Subcutaneous abdominal adipose tissue (tissue), 5 donors: Measurements from ENCODE around the gene PNMA8B.

Source experiments
- H3K27ac ChIP-seq: one replicate; pipeline ENCODE4 v1.7.0; 2013; ENCODE audit warnings: low read depth, mild to moderate bottlenecking, inconsistent platforms, low read length, moderate library complexity
- H3K27me3 ChIP-seq, 5 donors: one replicate each; pipeline ENCODE4 v1.7.0; 2013; ENCODE audit warnings: low read length in 5 of 5, inconsistent platforms in 1 of 5; ENCODE audit not compliant: control insufficient read depth in 5 of 5, insufficient read depth in 4 of 5
- H3K36me3 ChIP-seq, 5 donors: one replicate each; pipeline ENCODE4 v1.7.0; 2013; ENCODE audit warnings: low read length in 5 of 5; ENCODE audit not compliant: control insufficient read depth in 5 of 5, insufficient read depth in 5 of 5
- H3K4me1 ChIP-seq, 5 donors: one replicate each; pipeline ENCODE4 v1.7.0; 2013; ENCODE audit warnings: low read length in 5 of 5, mild to moderate bottlenecking in 3 of 5, moderate library complexity in 1 of 5; ENCODE audit not compliant: control insufficient read depth in 5 of 5, insufficient read depth in 5 of 5
- H3K4me3 ChIP-seq, 5 donors: one replicate each; pipeline ENCODE4 v1.7.0; 2013; ENCODE audit warnings: low read length in 5 of 5, low read depth in 1 of 5
- H3K9ac ChIP-seq, 5 donors: one replicate each; pipeline ENCODE4 v1.7.0; 2013; ENCODE audit warnings: low read length in 5 of 5, mild to moderate bottlenecking in 4 of 5, moderate library complexity in 3 of 5
- H3K9me3 ChIP-seq, 5 donors: one replicate each; pipeline ENCODE4 v1.7.0; 2013; ENCODE audit warnings: low read length in 5 of 5; ENCODE audit not compliant: control insufficient read depth in 5 of 5
- donor health status: healthy.
- donor health status: healthy.
- donor health status: healthy.
- donor health status: healthy.
- donor health status: healthy.

Gene PNMA8B

GRCh38 chr19:46478356-46478986 lies 17.2 kb downstream of the PNMA8B start:
- peaks cover 0 to 11% (median 5%) of the 10 kb centered on the region in 5 donors for H3K27me3 ChIP-seq
- no peak overlapping the region for H3K4me3 ChIP-seq
- H3K27ac ChIP-seq = no peak overlapping the region
- peaks cover 0 to 21% (median 0%) of the 10 kb centered on the region in 5 donors for H3K4me1 ChIP-seq
- H3K36me3 ChIP-seq = no peaks in the 10 kb centered on the region
- H3K9me3 ChIP-seq = no peaks in the 10 kb centered on the region
- H3K9ac ChIP-seq = no peak overlapping the region

- no peak overlapping the region for H3K27ac ChIP-seq
- H3K36me3 ChIP-seq = no peaks in the 10 kb centered on the region
- peaks cover 0 to 7% (median 5%) of the 10 kb centered on the region in 5 donors for H3K27me3 ChIP-seq
- H3K4me3 ChIP-seq = no peak overlapping the region
- H3K9me3 ChIP-seq = no peaks in the 10 kb centered on the region
- H3K4me1 ChIP-seq = peaks cover 2 to 24% (median 11%) of the 10 kb centered on the region in 5 donors
- no peak overlapping the region for H3K9ac ChIP-seq
Observed at GRCh38 chr19:46475986-46476385, 19.7 kb downstream of the PNMA8B start.

- Histone ChIP-seq H3K27me3 (peaks cover 0 to 9% (median 3%) of the 10 kb centered on the region in 5 donors), H3K36me3 (no peaks in the 10 kb centered on the region), H3K4me1 (peaks cover 2 to 20% (median 14%) of the 10 kb centered on the region in 5 donors)
Observed at GRCh38 chr19:46474211-46474610, 21.5 kb downstream of the PNMA8B start.

GRCh38 chr19:46472592-46472991 lies 23.1 kb downstream of the PNMA8B start:
- Histone ChIP-seq H3K9me3 (no peaks in the 10 kb centered on the region), H3K9ac (no peak overlapping the region)

More at GRCh38 chr19:46474211-46474610, 21.5 kb downstream of the PNMA8B start:
- H3K4me3 ChIP-seq = no peak overlapping the region
- H3K27ac ChIP-seq = no peak overlapping the region
- no peaks in the 10 kb centered on the region for H3K9me3 ChIP-seq
- H3K9ac ChIP-seq = no peak overlapping the region

GRCh38 chr19:46471811-46472543 lies 23.7 kb downstream of the PNMA8B start:
- Histone ChIP-seq H3K4me1 (peaks cover 2 to 20% (median 14%) of the 10 kb centered on the region in 5 donors), H3K4me3 (peak overlapping the region; percentile 22 to 62 (median 48)), H3K27ac (no peak overlapping the region), H3K27me3 (peaks cover 0 to 9% (median 3%) of the 10 kb centered on the region in 5 donors), H3K36me3 (no peaks in the 10 kb centered on the region), H3K9me3 (no peaks in the 10 kb centered on the region), H3K9ac (peak overlapping the region in 2 of 5 donors; percentile 4 to 65)

More at GRCh38 chr19:46472592-46472991, 23.1 kb downstream of the PNMA8B start:
- Histone ChIP-seq H3K27ac (no peak overlapping the region), H3K4me1 (peaks cover 2 to 20% (median 14%) of the 10 kb centered on the region in 5 donors), H3K36me3 (no peaks in the 10 kb centered on the region), H3K27me3 (peaks cover 0 to 9% (median 3%) of the 10 kb centered on the region in 5 donors), H3K4me3 (no peak overlapping the region)

GRCh38 chr19:46471116-46471733 lies 24.4 kb downstream of the PNMA8B start, which contains the start of gene PNMA8A:
Gene PNMA8A (minus strand): TSS chr19:46471563. CDS start chr19:46471035, 528 bp downstream.
- Histone ChIP-seq H3K9ac (peak within 1 kb of the TSS in 3 of 5 donors; percentile 4 to 65 (median 6)), H3K4me3 (peak within 1 kb of the TSS; percentile 22 to 62 (median 48)), H3K36me3 (no peaks in the 10 kb centered on the region), H3K9me3 (no peaks in the 10 kb centered on the region), H3K27ac (no peak within 1 kb of the TSS), H3K4me1 (peaks cover 2 to 21% (median 18%) of the 10 kb centered on the region in 5 donors), H3K27me3 (peaks cover 0 to 9% (median 3%) of the 10 kb centered on the region in 5 donors)

GRCh38 chr19:46470376-46470775 lies 25.3 kb downstream of the PNMA8B start:
- H3K27me3 ChIP-seq = peaks cover 0 to 9% (median 3%) of the 10 kb centered on the region in 5 donors
- no peaks in the 10 kb centered on the region for H3K36me3 ChIP-seq
- no peak overlapping the region for H3K4me3 ChIP-seq
- H3K9ac ChIP-seq = no peak overlapping the region
- H3K27ac ChIP-seq = no peak overlapping the region
- H3K9me3 ChIP-seq = no peaks in the 10 kb centered on the region
- H3K4me1 ChIP-seq = peaks cover 2 to 21% (median 18%) of the 10 kb centered on the region in 5 donors

GRCh38 chr19:46469541-46470185 lies 26.0 kb downstream of the PNMA8B start:
- Histone ChIP-seq H3K9ac (no peak overlapping the region), H3K4me1 (peaks cover 2 to 21% (median 18%) of the 10 kb centered on the region in 5 donors), H3K36me3 (no peaks in the 10 kb centered on the region), H3K27me3 (peaks cover 0 to 9% (median 3%) of the 10 kb centered on the region in 5 donors), H3K9me3 (no peaks in the 10 kb centered on the region), H3K27ac (no peak overlapping the region), H3K4me3 (no peak overlapping the region)

- Histone ChIP-seq H3K4me1 (peaks cover 1 to 17% (median 8%) of the 10 kb centered on the region in 5 donors), H3K4me3 (no peak overlapping the region), H3K27me3 (peaks cover 0 to 4% (median 0%) of the 10 kb centered on the region in 5 donors), H3K36me3 (no peaks in the 10 kb centered on the region), H3K9me3 (no peaks in the 10 kb centered on the region), H3K9ac (no peak overlapping the region), H3K27ac (no peak overlapping the region)
Observed at GRCh38 chr19:46466536-46467196, 29.0 kb downstream of the PNMA8B start.
